NCI-H82 (cell line): ENCODE measurements around the gene ENPEP.
"Not testable (repeated sequence)": the region's sequence is repeated elsewhere in the genome, so short reads cannot be mapped to it uniquely, and the experiment has no call there.

ENCODE experiments used
- DNase-seq: peaks from one replicate; lab custom pipeline; 2025; lab: John Stamatoyannopoulos, UW

The ENPEP gene, protein sequence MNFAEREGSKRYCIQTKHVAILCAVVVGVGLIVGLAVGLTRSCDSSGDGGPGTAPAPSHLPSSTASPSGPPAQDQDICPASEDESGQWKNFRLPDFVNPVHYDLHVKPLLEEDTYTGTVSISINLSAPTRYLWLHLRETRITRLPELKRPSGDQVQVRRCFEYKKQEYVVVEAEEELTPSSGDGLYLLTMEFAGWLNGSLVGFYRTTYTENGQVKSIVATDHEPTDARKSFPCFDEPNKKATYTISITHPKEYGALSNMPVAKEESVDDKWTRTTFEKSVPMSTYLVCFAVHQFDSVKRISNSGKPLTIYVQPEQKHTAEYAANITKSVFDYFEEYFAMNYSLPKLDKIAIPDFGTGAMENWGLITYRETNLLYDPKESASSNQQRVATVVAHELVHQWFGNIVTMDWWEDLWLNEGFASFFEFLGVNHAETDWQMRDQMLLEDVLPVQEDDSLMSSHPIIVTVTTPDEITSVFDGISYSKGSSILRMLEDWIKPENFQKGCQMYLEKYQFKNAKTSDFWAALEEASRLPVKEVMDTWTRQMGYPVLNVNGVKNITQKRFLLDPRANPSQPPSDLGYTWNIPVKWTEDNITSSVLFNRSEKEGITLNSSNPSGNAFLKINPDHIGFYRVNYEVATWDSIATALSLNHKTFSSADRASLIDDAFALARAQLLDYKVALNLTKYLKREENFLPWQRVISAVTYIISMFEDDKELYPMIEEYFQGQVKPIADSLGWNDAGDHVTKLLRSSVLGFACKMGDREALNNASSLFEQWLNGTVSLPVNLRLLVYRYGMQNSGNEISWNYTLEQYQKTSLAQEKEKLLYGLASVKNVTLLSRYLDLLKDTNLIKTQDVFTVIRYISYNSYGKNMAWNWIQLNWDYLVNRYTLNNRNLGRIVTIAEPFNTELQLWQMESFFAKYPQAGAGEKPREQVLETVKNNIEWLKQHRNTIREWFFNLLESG

DNA sequence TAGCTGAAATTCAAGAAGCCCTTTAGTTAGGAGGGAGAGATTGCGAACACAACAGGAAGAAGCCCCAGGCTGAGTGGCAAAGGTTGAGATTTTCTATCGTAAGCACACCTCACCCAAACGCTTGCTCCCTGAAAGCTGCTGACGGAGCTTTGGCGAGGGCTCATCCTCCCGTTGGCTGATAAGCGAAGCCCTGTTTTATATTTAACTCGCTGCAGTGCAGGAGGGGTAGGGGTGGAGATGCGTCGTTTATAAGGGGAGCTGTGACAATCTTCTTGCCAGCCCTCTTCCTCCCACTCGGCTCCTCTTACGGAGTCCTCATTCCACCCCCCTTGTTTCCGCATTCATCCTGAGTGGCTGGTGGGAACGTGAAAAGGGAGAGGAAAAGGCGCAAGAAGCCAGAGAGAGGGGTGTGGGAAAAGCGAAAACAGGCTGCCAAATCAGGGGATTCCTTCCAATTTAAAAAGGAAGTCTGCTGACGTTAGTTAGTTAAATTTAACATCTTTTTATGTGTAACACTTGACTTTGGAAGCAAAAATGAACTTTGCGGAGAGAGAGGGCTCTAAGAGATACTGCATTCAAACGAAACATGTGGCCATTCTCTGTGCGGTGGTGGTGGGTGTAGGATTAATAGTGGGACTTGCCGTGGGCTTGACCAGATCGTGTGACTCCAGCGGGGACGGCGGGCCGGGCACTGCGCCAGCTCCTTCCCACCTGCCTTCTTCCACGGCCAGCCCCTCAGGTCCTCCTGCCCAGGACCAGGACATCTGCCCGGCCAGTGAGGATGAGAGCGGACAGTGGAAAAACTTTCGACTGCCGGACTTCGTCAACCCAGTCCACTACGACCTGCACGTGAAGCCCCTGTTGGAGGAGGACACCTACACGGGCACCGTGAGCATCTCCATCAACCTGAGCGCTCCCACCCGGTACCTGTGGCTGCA lies at the start of gene ENPEP:
Gene ENPEP (plus strand): TSS at position 275 of the 938 bp plus-strand sequence. CDS start 260 bp downstream, at position 535.
- no peak for DNase-seq

GRCh38 chr4:110431805-110432204 lies 44.1 kb upstream of the ENPEP start:
- DNase-seq, result not testable (repeated sequence)

GRCh38 chr4:110437292-110437691 lies 38.7 kb upstream of the ENPEP start:
- DNase-seq, result not testable (repeated sequence)

- not testable (repeated sequence) for DNase-seq
These were observed 36.7 kb upstream of the ENPEP start for GRCh38 chr4:110439209-110439608.

DNA sequence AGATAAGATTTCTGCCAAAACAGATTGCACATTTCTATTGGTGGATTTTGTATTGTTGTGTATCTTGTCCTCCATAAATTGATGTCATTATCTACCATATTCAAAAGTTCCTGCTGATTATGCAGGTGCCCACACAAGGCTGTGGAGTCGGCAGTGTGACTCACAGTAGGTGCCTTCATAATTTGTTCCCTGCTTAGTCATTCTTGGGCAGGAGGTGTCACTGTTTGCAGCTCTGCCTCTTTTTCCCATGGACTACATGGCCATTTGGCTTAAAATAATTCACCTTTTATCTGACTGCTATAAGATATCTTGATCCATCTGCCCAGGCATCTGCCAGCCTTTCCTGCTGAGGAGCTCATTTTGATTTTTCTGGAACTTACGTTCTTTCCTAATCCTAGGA lies 33.6 kb upstream of the ENPEP start:
- no peak for DNase-seq

DNA sequence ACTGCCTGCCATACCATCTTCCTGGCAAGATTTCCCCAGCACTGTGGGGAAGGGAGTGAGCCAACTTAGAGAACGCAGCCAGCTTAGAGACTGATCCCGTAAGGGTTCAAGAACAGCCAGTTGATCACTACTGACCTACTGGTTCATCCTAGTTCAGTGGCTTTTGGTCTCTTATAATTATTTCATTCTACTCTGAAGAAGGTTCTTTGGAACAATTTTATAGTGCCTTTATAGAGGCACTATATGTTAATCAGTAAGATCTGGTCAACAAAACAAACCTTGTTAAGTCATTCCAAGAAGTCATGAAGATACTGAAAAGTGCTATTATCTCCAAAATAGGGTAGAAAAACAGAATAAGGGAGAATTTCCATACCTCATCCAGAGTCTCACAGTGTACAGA lies 33.2 kb upstream of the ENPEP start:
- DNase-seq, result no peak

- no peak for DNase-seq
These were observed 26.0 kb upstream of the ENPEP start for GRCh38 chr4:110449947-110450346.

DNA sequence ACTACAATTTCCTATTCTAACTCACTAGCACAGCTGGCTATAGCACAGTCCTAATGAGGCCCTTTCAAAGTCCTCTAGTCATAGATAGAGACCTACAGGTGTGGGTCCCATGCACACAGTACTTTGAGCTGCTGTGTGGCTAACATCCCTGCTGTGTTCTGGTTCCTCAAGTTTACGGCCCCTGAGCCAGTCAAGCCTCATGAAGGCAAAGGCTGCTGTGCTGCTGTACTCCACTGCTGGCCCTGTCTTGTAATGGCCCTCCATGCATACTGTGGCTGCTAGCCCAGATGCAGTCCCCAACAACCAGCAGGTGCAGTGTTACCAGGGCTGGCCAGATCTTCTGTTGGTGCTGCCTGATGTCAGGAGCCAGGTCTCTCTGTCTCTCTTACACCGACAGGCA lies 23.4 kb upstream of the ENPEP start:
- no peak for DNase-seq

GRCh38 chr4:110454441-110454840 lies 21.5 kb upstream of the ENPEP start:
- no peak for DNase-seq

- no peak for DNase-seq
These were observed 17.3 kb upstream of the ENPEP start for GRCh38 chr4:110458494-110459266.

DNA sequence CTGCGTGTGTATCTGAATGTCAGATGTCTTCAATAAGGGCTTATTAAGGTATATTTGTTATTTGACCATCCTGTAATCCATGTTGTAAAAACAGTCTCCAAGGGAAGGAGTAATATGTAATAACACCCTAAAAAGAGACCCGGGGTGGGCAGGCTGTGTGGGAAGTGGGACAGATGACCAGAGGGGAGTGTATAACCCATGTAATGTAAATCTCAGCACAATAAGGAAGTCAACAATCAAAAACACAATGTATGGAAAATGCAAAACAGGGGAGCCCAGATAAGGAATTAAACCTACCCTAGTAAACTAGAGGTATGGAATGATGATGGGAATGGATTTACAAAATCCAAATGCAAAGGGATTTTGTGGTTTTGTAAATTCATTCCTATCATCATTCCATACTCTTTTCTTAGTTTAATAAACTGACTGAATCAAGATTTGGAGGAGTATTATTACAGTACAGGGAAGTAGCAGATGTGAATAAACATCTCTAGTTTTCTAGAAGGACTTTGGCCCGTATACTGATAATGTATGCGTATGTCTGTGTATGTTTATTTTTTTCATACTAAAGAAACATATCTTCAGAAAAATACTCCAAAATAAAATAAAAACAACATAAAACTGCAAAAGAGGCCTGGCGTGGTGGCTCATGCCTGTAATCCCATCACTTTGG lies 15.7 kb upstream of the ENPEP start:
- DNase-seq, result no peak

DNA sequence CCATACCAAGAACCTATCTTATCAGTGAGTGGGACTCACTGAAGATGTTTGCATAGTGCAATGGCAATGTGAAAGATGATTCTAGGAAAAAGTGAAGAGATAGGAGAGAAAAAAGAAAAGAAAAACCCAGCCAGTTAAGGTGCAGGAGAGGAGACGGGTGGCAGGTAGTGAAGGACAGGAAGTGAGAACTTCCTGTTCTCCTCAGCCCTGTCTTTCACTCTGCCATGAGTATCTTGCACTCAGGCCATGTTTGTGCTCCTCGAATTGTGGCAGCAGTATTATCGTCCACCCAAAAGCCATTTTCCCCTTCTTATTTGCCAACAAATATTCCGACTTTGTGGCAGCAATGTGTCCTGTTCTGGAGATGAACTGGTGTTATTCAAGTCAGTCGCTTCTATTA lies 8.6 kb upstream of the ENPEP start:
- DNase-seq, result no peak

GRCh38 chr4:110472583-110473329 lies 3.2 kb upstream of the ENPEP start:
- DNase-seq, result no peak

DNA sequence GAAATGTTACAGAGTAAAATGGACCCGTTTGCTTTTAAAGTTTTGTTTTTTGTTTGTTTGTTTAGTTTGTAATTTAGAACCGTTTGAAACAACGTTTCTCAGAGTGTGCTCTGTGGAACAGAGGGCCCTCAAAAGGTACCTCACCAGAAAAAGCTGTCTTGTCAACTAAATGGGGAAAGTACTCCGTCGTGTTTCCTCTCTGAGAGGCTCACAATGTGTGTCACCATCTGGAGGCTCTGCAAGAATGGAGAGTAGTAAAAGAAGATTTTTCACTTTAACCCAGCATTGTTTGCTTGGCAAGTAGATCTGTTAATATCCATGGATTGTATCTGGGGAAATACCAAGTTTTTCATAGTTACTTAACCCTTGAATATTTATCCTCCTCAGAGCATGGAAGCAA lies 1.5 kb upstream of the ENPEP start:
- DNase-seq, result no peak

GRCh38 chr4:110475080-110475479 lies 875 bp upstream of the ENPEP start:
- DNase-seq, result not testable (repeated sequence)

DNA sequence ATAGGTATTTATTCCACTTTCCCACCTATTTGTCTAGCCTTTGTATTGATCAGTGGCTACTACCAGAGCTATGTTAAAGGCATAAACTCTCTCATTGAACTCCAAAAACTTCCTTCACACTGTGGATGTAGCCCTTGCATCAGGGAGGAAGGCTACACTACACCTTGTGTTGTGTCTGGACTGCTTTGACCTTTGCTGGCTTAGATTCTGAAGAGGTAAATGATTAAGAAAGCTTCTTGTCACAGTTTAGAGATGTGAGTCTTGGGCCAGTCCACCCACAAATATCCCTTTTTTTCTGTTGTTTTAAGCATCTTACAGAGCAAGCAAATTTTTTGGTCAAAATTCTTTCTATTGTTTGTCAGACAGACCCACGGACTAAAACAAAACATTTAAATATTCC lies 1.9 kb downstream of the ENPEP start:
- DNase-seq, result no peak

DNA sequence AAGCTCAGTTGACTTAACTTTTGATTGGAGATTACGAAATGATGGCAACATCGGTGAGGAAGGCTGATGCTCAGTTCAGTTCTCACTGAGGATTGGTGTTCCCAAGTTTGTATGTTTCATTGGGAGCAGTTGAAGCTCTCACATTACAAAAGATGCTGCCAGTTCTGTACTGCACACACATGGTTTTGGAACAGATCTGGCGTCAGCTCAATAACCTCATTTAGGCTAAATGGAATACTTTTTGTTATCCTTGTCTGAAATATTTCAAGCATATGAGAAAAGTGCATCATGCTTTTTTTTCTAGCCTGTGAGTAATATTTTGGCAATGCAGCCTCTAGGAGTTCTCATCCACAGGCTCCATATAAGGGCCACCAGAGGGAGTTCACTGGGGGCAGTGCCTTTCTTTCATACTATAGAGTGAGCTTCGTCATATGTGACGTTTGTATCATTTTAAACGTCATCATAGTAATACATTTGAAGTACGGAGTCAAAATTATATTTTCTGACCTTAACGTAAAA lies 4.1 kb downstream of the ENPEP start:
- no peak for DNase-seq

GRCh38 chr4:110480746-110481271 lies 4.9 kb downstream of the ENPEP start:
- no peak for DNase-seq

- DNase-seq, result no peak
These were observed 7.6 kb downstream of the ENPEP start for GRCh38 chr4:110483516-110483915.
